GM19238 (cell line): Measurements from ENCODE around the gene ZIC1.

Experiments
- DNase-seq: peaks from one replicate; pipeline ENCODE4 v3.0.0; 2011; ENCODE audit warnings: low spot score; ENCODE audit not compliant: insufficient read length

The ZIC1 gene

DNA sequence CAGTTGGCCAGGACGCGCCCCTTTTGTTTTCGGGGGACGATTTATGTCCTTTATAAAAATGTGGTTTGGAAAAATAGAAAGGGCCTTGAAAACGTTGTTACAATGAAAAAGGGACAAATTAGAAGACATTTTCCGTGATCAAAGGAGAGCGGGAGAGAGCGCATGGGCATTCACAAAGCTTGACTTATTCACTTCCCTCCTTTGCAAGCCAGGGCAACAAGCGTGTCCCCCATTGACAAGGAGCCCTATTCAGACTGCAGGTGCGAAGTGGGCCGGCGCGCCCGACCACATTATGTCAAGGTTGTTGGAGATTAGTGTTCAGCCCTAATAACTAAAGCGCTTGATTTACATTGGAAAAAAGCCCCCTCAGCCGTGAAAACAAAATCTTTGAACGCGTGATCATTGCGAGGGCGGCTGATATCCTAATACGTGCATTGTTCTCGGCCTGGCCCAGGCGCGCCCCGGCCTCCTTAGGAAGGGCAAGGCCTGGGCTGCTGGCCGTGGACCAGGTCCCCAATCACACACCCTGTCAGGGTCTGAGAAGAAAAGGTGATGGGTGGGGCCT is 28.7 kb upstream of the ZIC1 start:
- no peak for DNase-seq

DNA sequence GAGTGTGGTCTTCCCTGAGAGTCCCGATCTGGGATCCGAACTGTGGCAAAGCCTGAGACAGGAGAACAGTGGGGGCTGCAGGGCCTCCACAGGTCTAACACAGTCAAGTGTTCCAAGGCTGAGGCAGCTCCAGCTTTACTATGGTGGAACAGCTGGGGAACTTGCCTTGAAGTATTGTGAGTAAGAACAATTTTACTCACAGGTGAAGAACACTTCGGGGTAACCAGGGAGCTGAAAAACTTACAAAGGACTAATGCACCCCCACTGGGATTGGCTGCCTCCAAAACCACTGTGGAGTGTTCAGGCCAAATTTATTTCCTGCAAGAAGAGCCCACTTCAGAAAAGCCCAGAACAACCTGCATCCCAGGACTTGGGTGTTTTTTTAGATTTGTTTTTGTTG is 28.2 kb upstream of the ZIC1 start:
- DNase-seq: no peak

DNA sequence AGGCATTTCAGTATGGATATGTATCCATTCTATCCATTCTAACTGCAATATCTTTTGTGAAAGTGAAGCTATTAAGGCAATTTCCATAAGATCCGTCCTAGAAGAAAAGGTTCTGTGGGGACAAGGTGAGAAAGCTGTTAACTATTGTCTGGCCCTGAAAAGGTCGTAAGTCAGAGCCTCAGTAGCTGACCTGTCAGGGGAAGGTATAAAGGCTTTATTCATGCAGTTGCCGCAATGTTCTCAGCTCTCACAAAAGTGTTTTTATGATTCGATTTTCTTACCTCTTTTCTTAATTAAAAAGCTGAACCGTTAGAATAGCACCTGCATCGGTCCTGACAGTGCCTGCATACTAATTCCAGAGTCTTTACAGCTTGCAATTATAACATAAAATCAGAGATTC is 27.6 kb upstream of the ZIC1 start:
- DNase-seq: no peak

DNA sequence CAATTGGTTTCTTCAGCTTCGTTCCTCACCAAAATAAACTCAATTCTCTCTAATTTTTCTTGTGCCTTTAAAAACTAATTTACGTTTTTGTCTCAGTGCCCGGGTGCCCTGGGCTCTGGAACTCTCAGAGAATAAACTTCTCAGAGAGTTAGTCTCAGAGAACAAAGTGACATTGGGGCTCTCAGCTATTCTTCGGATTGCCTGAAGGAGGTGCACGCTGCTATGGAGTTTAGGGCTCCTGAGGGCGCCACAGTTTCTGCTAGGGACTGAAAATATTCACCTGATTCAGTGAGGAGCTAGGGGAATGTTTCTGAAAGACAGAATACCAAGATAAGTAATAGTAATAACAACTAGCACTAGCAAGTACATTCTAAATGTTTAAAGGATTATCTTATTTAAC is 25.5 kb upstream of the ZIC1 start:
- DNase-seq: no peak

DNA sequence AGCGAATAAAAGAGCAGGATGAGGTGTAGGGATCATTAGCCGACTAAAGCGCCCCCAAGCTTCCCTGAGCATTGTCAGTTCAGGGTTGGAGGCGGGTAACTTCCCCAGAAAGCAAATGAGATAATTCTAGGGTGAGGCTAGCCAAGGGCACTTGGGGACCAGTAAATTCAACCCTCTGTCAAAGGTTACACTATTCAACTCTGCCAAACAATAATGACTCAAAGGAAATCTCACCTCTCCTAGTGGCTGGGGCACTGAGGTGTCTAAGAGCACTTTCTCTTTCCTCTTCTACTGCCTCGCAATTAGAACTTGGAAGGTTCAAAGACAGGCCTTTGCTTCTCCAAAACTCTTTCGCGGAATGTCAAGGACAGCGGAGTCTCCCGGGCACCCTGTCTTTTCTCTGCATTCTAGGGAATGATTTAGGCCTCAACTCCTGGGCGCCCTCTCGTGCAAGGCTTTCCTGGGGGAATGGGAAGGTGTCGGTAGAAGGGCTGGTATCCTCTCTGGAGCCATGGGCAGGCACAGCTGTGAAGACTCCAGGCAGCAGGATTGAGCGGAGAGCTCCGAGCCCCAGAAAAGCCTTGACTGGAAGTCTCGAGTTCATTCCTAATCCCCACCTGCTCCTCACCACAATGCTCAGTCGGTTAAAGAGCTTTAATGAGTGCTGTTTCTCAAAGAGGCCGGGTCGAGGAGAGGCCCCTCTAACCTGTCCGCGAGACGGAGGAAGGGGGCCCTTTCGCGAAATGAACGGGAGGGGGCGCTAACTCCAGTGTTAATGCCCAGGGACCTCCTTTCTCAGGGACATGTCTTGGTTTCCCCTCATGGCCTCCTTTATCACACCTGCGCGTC is 24.7 kb upstream of the ZIC1 start:
- DNase-seq: no peak

DNA sequence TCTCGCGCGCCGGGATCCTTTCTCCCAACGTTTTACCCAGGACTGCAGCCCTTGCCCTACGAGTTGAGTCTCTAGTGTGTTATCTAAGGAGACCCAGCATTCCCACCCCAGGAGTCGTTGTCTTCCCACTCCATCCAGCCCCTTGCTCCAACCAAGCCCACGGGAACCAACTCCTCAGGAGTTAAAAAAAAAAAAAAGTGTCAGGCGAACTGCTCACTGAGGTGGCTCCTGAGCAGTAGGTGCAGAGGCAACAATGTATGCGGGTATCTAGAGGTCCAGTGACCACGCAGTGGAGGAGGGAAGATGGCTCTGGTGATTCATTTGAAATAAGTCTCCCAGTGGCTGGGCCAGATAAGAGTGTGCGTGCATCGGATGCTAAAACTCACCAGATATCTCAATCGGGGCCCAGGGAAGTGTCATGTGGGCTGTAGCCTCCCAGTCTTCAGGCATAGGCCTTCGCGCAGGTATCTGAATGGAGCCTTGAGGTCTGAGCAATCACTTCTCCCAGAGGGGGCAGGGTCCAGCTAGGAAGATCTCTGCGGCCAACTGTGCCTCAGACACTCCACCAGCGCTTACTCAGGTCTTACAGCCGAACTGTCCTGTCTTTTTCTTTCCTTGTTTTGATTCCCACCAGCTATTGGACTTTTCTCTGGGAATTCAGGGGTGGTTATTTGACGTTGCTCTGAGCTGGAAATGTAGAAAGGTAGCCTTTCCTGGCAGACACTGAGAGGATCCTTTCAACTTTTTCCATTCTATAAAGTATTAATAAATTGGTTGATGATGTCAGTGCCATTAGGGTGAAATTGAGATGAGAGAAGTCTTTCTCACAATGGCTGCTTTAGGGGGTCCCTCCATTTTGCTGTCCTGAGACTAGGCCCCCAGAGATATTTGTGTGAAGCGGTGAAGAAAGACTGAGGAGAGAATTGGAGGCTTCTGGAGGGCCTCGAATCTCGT is 23.8 kb upstream of the ZIC1 start:
- no peak for DNase-seq

DNA sequence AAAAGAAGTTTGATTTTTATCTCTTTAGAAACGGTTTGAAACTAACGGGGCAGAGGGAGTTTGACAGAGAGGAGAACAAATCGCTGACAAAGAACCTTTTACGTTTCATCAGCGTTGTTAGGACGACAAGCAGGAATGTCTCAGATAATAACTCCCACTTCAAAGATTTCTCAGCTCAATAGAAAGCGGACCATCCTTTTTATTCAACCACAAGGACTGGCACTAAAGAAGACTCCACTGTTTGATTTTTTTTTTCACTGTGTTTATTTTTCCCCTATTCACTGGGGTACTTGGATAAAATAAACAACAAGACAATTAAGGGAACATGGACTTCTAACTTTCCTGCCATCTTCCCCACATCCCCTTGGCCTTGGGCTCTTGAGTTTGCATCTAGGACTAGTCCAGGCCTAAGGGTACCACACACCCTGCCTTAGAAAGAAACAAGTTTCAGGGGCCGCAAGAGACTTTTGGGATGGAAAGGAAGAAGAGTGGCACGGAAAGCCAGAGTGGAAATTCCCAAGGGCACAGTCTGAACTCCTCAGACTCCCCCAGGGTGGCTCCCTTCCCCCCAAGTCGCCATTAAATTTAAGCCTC is 21.8 kb upstream of the ZIC1 start:
- no peak for DNase-seq

DNA sequence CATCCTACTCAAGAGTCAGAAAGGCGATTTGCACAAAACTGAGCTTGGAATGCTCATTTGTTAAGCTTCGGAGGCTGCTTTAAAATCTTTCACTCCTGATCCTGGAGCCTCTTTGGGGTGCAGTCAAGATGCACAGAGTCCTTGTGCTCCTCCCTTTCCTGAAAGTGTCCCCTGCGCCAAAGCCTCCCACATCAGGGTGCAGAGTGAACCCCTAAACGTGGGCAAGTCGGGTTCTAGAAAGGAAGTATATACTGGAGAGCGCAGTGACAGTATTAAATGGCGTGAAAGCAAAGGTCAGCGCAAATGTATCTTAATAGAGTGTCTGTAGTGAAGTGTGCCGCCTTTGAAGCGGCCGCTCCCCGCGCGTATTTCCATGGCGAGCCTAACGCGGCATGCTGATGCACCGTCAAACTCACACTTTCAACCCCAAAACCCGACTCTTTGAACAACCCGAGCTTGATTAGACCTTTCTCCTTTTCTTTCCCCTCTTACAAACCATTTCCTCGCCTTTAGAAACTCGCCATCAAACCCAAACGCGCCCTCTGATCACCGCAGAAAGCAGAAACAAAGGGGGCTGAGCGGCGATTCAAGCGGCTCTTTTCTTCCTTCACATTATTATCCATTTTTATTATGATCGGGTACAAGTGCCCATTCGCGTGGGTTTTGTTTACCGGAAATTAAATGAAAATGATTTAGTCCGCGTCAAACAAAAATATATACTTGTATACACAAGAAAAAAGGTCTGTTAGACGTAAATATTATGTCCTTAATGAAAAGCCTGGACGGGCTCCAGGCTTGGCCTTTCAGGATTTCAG is 21.1 kb upstream of the ZIC1 start:
- no peak for DNase-seq

DNA sequence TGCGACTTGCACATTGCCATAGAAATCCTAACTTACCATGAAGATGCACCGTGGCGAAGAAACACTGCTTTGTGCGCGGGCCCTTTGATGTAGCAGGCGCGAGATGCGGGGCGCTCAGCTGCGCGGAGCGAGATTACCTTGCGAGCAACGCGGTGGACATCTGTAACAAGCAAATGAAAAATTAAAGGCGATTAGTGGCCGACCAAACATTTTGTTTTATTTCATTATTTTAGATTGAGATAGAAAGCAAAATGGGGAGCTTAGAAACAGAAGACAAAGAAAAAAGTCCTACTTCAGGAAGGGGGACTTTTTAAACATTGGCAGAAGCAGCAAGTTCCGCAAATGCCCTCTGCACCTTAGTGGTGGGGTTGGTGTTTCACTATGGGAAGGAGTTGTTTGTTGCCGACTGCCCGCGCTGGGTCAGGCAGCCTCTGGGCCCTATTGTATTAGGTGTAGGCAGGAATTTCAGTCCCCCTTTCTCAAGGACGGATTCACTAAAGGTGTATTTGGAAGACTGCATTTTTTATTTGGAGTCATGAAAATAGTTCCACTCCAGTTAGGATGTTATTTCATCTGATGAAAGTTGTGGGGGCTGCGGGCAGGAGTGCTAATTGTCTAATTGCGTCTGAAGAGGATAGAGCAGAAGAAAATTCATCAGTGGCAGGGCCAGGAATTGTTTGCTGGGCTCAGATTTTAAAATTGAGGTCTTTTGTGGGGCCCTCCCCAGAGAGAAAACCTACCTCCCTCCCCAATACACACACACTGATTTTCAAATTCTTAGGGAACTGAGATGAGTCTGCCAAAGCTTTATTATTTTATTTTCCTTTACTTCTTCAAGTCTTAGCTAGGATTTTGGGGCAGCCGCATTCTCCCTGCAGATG is 20.2 kb upstream of the ZIC1 start:
- no peak for DNase-seq

DNA sequence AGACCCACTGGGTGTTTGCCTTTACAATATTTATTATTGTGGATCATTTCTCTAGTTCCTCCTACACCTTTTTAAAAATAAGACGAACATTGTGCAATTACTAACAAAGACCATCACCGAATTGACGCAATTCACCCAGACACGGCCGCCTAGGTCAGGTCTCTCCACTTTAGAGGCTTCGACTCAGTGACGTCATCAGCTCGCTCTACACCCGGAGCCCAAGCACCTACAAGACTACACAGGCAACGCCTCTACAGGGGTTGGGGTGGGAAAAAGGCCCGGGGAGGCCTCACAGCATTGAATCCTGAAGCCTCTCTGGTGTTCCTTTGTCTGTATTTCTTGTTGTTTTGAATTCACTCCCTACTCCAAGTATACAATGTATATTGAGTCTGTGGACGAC is 19.4 kb upstream of the ZIC1 start:
- DNase-seq: no peak

DNA sequence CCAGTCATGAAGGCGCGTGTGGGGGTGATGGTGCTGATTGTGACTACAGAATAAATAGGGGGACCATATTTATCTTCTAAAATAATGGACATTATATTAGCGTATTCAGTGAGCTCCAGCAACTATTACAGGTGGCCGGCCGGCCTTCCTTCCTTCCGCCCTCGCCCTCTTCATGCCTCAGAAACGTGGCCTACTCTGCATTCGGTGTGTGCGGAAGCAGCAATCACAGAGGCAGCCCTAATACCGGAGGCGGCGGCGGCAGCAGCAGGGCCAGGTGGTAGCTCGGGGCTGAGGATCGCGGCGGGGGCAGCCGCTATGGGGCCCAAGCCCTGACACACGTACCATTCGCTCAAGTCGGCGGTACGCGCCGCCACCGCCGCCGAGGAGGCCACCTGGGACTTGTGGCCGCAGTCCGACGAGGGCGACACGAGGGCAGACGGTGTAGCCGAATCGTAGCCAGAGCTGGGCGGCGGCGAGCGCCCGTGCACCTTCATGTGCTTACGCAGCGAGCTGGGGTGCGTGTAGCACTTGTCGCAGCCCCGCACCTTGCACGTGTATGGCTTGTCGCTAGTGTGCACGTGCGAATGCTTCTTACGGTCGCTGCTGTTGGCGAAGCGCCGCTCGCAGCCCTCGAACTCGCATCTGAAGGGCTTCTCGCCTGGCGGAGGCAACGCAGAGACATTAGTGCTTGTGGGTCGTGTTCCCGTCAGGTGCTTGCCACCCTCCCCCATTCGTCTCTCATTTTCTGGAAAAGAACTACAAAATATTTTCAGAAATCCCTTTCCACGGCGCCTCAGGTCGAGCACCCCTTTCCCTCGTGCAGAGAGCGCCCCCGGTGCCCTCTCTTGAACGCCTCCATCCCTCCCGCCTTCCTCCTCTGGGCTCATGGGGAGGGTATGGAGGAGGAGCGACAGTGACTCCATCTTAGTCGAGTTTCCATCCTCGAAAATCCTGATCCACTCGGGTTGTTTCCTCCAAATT is 18.3 kb upstream of the ZIC1 start:
- DNase-seq: no peak

DNA sequence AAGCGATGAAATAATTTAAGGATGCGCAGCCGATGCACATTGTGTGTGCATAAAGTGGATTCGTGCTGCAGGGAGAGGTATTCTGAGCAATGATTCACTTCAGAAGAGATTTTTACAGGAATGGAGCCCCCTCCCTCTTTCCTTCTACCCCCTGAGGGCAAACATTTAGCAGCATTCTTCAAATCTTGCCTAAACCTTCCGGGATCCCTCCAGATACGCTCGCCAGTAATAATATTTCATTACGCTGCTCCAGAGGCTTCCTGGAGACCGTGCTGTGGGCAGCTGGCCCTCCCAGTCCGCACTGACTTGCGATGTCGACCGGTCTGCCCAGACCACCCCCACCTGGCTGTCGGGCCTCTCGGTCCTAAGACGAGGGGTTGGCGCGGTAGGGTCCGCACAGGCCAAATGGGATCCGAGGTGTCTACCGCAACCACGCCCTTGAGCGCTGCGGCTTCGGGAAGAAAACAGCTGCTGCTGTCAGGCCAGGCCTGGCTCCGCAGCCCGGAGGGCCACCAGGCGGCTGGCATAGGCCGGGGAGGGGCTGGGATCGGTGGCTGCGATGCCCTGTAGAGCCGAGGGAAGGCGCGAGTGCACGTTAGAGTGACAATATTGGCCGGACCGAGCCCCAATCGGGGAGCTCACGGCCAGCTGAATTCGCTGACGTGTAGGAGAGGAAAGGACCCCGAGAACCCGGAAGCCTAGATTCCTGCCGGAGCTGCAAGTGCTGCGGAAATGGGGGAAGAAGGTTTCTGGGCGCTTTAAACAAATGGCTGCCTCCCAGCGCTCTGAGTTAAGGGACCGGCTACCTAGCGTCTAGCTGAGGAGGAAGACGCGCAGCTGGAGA is 17.2 kb upstream of the ZIC1 start:
- DNase-seq: no peak

DNA sequence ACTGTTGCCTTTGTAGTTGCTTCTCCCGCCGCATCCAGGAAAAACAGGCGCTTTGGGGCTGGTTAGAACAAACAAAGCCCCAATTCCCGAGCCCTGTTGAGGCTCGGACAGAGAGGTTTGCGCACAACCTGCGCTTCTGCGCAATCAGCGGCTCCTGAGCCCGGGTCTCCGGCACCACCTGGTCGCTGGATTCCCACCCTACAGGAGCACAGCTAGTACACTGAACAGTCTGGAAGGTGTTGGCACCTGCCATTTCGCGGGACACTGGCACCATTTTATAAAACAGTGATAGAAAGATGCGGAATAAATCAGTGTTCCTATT is 16.6 kb upstream of the ZIC1 start:
- DNase-seq: no peak

DNA sequence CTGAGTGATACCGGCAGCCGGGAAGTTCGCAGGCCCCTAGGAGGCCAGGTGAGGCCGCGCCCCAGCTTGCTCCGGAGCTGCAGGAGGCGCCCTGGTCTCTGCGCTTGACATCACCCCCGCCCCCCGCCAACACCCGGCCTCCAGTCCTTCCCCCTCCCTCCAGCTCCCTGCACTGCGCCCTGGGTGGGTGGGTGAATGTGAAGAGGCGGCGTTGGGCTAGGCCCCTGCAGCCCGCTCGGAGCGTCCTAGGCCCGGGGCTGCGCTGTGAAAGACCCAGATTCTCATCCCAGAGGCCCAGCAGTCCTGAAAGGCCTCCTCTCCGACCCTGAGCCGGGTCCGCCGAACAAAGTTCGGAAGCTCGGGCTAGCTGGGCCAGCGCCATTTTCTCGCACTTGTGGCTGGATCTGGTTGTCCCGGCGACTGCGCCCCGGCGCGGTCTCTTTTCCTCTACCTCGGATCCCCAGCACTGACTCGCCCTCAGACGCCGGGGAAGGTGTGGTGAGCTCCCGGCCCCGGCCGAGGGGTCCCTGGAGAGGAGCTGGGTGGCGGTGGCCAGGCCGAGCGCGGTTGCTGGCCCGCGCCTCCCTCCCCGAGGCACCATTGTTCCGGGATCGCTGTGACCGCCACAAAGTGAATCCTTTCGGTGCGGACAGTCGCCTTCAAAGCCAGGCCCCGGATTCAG is 15.8 kb upstream of the ZIC1 start:
- DNase-seq: no peak

DNA sequence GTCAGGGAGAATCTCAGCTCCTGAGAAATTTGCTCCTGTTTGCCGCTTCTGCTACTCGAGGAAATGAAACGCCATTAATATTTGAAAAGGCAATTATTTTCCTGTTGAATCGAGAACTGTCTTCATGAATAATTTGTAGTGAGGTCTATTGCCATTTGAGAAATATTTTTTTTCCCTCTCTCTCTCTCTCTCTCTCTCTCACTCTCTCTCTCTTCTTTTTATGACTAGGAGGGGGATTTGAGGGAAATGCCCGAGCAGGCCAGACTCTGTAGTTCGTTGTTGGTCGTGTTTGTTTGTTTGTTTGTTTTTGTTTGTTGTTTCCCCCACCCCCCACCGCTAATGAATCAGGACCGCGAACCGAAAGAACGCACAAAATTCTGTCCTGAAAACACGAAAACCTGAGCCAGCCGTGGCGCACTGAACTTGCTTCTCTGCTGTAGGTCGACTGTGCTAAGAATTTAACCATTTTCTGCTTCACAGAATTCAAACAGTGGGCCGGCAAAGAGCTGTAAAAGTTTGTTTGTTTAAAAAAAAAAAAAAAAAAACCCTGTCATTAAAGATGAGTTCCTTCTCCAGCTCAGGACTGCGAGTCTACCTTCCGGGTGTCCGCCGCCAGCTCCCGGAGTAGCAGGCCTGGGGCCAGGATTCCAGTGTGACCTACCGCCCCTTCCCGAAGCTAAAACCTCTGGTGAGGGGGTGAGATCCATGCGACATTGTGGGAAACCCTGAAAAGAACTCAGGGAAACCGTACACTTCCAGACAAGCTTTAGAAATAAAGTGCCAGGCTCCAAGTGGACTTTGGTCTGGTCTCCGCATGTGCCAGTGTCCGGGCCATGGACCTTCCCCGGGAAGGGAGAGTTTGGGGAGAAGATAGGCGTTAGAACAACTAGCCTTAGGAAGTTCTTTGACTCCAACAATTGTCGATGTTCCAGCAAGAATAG is 15.0 kb upstream of the ZIC1 start:
- DNase-seq: no peak

DNA sequence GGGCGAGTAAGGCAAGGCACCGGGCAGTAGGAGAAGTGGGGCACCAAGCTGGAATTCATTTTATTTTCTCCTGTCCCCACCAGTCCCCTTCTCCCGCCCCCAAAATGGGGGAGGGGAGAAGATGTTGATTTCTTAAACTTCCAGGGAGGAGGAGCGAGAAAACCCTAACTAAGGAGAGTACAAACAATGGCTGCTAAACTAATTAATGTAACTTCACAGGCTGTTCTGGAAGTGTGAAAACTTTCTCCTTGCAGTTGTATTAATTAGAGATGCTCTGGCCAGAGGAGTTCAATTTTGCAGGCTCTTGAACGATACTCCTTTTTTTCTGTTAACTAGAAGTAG is 14.3 kb upstream of the ZIC1 start:
- DNase-seq: no peak
